GM12801 (cell line): ENCODE measurements around the gene RBM19.

Experiments used
- TF ChIP-seq, protein P1 (sequence below): IDR thresholded peaks from one replicate; pipeline ENCODE4 v1.5.1; 2011; ENCODE audit warnings: control low read depth; ENCODE audit not compliant: insufficient read length; ENCODE audit errors: extremely low read depth

The RBM19 gene

DNA sequence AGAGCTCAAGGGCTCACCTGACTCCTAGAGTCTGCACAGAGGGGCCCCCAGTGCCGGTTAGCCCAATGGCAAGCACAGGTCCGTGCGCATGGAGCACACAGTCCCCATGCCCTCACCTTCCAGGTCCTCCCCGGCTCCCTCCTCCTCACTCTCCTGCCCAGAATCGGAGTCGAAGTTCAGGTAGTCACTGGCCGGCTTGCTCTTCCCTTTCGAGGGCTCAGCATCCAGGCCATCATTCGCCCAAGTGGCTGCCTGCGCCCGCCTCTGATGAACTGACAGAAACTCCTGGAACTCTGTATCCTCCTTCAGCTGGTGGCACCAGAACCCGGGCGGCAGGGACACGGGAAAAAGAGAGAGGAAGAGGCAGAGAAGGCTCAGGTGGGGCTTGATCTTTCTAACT is 7.0 kb downstream of the RBM19 start:
- TF ChIP-seq, protein P1, sequence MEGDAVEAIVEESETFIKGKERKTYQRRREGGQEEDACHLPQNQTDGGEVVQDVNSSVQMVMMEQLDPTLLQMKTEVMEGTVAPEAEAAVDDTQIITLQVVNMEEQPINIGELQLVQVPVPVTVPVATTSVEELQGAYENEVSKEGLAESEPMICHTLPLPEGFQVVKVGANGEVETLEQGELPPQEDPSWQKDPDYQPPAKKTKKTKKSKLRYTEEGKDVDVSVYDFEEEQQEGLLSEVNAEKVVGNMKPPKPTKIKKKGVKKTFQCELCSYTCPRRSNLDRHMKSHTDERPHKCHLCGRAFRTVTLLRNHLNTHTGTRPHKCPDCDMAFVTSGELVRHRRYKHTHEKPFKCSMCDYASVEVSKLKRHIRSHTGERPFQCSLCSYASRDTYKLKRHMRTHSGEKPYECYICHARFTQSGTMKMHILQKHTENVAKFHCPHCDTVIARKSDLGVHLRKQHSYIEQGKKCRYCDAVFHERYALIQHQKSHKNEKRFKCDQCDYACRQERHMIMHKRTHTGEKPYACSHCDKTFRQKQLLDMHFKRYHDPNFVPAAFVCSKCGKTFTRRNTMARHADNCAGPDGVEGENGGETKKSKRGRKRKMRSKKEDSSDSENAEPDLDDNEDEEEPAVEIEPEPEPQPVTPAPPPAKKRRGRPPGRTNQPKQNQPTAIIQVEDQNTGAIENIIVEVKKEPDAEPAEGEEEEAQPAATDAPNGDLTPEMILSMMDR, result no peak

DNA sequence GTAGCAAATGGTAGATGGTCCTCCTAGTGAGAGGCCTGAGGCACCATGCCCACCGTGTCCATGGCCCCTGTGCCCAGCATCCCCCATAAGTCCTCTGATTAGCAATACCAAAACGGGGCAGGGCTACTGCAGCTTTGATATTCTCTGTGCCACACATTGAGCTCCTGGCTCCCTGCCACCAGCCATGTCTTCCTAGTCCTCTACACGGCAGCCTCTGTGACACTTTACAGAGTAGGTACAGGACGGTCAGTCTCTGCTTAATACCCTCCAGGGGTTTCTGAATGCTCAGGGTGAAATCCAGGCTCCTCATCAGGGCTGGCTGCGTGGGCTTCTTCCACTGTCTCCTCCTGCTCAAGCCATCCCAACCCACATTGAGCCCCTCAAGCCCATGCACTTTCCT is 8.0 kb downstream of the RBM19 start:
- TF ChIP-seq, protein P1, result no peak

DNA sequence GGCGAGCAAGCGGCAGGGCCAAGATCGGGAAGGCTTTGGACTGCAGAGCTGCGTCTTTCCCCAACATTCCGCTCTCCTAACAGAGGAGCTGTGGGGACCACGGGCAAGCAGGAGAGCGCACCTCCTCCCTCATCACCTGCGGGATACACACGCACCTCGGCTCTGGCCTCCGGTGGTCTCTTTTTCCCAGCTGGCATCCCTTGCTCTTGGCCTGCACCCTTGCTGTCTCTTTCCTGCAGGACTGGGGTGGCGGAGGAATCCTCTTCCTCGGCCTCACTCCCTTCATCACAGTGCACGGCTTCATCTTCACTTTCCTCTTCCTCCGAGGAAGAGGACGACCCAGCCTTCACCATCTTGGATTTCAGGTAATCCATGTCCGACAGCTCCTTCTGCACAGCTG is 8.5 kb downstream of the RBM19 start:
- TF ChIP-seq, protein P1, result no peak

DNA sequence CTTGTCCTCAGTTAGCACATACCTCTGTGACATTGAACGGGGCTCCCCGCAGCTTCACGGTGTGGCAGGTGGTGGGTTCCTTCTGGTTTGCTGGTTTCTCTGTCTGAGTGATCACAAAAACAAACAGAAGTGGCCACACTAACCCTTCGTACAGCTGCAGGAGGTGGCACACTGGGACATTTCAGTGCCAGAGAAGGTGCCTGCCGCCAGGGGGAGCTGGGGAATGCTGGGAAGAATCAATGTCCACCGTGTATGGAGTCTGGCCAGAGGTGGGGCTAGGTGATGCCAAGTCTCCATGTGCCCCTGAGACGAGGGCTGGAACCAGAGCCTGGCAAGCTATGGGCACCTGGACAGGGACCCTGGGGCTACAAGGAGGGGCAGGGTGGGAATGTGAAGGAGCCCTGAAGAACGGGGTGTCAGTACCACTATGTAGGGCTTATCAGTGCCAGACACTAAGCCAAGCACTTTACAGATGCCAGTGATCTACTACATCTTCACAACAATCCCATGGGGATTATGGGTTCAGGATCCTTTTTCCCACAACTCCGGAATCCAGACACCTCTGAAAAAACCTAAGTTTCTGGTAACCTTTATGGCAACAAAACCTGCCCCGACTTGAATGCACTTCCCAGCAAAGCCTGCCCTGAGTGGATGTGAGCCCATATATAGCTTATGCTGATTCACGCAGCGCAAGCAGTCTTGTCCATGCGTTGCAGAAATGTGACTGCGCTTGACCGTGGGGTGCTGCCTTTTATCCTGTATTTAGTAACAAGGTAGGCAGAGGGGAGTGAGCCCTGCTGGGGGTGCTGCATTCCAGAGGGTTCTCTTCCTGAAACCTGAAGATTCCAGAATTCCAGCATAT is 10.8 kb downstream of the RBM19 start:
- TF ChIP-seq, protein P1, result no peak

DNA sequence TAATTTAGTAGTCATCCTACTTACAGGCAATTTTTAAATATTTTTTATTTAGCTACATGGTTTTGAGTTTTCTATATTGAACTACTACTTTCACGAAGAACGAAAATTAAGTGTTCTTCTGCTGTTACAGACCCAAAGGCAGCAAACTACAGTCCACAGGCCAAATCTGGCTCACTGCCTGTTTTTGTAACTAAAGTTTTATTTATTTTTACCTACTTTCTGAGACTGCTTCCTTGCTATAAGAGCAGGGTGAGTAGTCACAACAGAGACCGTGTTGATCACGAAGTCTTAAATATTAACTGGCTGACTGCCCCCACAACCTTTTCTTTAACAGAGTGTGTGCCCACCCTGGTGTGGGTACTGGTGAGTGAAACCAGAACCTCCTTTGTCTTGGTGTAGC is 11.6 kb downstream of the RBM19 start:
- TF ChIP-seq, protein P1, result no peak

DNA sequence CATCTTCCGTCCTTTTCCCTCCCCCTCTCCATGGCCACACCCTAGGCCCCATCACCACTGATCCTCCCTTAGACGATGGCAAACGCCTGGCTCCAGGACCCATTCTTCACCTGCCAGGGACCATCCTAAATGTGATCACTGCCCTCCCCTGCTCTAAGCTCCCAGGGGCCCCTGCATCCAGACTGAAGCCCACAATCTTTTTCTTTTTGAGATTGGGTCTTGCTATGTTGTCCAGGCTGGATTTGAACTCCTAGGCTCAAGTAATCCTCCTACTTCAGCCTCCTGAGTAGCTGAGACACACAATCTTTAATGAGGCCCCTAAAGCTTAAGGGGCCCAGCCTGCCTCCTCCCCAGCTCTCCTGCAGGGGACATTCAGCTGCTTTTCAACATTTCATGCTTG is 15.3 kb downstream of the RBM19 start:
- TF ChIP-seq, protein P1, result no peak

DNA sequence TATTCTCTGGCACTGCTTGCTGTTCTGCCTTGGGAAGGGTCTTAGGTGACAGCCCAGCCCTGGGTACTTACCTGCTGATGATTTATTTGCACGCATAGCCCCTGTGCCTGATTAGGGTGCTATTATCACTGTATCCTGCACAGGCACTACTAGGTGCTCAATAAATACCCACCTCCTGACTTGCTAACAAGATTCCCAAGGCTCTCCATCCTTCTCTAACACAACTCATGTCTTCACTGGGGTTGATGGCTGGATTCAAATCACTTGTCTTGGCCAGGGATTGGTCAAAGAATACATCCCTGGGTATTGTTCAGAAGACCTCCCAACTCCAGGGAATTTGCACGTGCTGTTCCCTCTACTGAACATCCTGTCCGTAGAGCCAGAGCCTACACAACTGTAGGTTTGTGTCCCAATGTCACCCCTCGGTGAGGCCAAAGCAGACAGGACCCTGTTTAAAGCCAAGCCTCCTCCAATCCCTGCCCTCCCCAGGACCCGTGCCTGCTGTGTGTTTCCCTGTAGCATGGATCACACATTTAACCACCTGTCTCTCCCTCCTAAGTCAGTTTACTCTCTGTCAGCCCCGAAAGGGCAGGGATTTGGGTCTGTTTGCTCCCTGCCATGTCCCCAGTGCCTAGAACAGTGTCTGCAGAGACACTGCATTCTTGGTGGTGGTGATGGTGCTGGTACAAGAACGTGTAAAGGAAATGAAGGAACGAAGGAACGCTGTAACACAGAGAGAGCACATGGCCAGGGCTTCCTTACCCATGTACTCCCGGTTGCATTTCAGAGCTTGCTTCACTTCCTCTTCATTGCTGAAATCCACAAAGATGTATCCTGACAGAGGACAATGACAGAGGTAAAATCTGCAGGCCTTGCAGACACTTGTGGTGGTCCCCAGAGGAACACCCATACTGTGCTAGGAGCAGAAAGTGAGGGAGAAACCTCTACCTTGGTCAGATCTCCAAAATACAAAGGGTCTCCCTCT is 16.5 kb downstream of the RBM19 start:
- TF ChIP-seq, protein P1, result no peak
